UCSD-AML1 (cell line): Measurements from ENCODE around the gene ATAD2B.
"Not testable (repeated sequence)": the region's sequence is repeated elsewhere in the genome, so short reads cannot be mapped to it uniquely, and the experiment has no call there.

Source experiments
- DNase-seq: peaks from one replicate; lab custom pipeline; 2025; ENCODE audit not compliant: unreplicated experiment; lab: John Stamatoyannopoulos, UW

The ATAD2B gene

DNA sequence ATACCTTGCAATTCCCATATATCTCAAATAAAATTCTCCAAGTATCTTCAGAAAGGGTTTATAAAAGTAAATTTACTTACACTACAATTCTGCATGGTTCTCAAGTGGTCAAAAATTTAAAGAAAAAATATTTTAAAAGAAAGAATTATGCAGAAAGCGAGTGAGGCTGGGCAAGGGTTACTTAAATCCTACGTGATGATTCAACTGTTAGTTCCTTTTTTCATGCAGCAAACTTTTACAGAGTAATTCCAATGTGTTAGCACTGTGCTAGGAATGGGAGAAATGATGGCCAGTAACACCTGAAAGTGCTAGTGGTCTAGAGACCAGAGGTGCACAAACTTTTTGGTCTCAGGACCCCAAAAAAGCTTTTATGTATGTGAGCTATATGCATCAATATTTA, 133.4 kb downstream of the ATAD2B start:
- DNase-seq: no peak

DNA sequence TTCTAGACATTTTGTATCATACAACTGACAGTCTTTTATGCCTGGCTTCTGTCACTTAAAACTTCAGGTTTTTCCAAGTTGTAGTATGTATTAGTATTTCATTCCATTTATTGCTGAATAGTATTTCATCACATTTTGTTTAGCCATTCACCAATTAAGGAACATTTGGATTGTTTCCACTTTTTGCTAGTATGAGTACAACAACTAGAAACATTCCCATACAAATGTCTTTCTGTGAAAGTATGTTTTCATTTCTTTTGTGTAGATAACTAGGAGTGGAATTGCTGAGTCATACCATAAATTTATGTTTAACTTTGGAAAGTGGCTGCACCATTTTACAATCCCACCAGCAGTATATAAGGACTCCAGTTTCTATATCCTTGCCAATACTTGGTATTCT, 135.9 kb downstream of the ATAD2B start:
- no peak for DNase-seq

DNA sequence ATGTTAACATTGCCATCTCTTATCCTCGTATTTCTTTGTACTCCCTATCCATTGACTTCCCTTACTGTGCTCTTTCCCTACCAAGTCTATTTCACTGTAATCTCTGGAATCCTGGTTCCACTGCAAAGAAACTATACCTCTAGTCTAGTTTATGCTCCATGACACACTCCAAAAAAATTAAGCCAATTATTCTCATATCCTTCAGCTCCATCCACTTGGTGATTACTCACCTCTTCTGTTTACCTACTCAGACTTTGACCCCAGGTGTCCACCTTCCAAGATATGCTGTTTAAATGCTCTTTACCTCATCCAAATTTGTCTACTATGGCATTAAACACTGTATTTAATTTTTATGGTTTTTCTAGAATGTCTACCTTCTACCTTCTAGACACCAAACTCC, 137.9 kb downstream of the ATAD2B start:
- no peak for DNase-seq

DNA sequence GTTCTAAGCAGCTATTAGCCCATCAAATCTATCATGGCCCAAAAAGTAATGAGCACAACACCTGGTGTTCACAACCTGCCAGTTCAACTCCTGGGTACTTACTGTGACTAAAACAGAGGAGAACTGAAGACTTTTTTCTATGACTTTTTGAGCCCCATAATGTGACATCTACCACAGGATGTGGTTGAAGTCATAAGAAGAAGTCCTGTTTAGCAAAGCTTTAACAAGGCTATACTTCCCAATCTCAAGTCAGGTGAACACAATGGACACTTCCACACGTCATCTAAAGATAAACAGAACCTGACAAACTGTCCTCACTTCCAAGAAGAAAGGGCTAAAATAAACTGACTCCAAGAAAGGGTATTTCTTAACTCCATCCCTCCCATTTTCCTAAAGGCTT, 138.8 kb downstream of the ATAD2B start:
- DNase-seq: no peak

DNA sequence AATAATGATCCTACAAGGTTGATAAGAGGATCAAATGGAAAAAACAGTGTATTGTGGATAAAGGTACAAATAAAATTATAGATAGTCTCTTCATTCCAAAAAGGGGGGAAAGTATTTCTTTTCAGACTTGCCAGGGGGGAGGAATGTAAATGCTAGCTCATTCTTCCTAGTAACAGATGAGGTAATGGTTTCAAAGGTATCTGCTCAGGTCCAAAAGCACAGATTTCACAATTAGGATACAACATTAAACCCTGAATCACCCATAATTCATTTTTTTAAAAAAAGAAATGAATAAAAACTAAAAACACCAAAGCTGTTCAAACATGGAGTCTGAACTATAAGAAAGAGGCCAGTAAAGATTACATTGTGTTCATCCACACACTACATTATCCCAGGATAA, 142.0 kb downstream of the ATAD2B start:
- no peak for DNase-seq

DNA sequence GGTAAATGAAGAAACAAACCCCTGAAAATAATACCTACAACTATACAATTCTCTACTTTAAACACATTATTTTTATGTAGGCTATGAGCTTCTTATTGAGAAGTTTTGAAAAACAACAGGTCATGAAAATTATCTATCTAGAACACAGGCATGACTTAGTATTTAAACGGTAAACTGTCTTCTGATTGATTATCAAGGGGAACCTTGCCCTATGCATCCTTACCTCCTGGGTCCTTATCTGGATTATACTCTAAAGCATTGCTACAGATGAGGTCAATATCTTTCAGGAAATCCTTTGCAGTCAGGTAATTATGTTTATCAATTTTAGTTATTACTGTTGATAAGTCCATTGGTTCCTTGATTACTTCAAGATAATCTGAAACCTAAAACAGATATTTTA, 144.3 kb downstream of the ATAD2B start:
- DNase-seq: no peak

DNA sequence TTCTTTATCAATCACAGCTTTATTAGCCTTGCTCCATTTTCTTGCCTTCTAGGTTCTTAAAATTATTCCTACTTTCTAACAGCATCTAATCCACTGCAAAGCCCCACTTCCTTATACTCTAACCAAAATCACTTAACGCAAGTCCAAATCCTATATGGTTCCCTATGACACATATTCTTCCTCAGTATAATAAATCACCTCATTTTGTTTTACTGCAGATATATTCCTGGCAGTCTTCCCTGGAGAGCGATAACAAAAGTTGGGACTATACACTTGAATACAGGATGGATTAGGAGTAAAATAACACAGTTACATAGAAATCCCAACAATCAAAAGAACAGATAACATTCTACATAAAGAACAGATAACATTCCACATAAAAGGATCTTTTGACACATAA, 144.8 kb downstream of the ATAD2B start:
- DNase-seq: no peak

DNA sequence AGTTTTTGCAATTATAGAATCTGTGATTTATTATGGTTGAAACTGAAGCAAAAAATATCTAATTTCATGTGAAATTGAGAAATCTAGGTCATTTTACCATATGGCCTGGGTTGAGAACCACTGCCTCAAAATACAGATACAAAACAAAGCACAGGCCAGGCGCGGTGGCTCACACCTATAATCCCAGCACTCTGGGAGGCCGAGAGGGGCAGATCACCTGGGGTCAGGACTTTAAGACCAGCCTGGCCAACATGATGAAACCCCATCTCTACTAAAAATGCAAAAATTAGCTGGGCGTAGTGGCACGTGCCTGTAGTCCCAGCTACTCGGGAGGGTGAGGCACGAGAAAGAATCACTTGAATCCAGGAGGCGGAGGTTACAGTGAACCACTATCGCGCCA, 146.5 kb downstream of the ATAD2B start:
- DNase-seq: not testable (repeated sequence)

DNA sequence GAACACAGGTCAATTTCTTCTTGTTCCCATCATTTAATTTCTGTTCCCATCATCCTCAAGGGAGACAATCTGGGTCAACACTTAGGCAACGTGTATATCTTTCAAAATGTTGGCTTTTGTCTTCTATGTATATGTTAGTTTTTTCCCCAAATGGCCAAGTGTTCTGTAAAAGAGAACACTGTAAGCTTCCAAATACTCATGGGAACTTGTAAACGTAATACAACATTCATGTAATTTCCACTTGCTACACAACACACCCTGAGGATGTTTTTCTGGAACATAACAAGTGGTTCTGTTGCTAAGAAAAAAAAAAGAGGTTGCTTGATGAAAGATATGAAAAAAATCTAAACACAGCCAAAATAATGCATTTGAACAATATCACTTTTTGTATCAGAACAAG, 149.1 kb downstream of the ATAD2B start:
- DNase-seq: no peak

DNA sequence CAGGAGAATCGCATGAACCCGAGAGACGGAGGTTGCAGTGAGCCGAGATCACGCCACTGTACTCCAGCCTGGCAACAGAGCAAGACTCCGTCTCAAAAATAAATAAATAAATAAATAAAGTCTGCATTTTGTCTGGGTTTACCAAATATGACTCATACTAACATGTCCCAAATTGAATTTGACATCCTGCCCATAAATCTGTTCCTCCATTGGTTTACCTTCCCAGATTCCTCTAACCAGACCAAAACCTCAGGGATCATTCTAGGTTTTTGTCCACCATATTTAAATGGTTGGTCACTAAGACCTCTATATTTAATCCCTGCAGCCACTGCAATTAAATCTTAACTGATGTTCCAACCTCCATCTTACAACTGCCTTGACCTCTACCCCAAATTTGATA, 150.9 kb downstream of the ATAD2B start:
- no peak for DNase-seq

DNA sequence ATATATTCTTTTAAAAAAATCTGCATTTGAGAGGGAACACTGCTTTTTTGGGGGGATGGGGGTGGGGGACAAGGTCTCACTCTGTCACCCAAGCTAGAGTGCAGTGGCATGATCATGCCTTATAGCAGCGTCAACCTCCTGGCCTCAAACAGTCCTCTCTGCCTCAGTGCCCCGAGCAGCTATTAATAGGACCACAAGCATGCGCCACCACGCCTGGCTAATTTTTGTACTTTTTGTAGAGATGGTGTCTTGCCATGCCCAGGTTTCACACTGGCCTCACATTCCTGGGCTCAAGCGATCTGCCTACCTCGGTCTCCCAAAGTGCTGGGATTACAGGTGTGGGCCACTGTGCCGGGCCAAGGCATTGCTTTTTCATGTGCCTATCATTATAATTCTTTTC, 154.2 kb downstream of the ATAD2B start:
- DNase-seq: no peak

DNA sequence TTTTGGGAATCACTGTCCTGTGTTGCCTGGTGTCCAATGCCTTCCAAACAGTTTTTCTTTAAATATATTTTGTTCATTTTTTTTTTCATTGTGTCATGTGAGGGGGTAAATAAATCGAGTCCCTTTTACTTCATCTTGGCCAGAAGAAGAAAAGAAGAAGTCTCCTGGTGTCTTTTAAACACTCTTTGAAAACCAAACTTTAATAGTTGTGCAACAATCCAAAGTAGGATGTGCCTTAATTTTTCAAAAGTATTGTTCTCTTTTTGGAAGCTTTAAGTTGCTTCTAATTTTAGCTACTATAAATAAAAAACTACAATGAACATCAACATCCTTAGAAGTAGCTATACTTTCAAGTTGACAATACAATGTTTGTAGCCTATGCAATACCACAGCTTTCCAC, 154.9 kb downstream of the ATAD2B start:
- DNase-seq: no peak

DNA sequence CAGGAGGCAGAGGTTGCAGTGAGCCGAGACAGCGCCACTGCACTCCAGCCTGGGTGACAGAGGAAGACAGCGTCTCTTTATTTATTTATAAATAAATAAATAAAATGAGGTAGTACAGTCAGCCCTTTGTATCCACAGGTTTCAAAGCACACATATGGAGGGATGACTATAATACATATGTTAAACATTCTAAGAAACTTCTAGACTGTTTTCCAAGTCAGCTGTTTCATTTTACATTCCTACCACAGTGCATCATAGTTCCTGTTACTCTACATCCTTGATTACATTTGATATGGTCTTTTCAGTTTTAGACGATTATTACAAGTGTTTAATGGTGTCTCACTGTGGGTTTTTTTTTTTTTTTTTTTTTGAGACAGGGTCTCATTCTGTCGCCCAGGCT, 157.6 kb downstream of the ATAD2B start:
- no peak for DNase-seq

DNA sequence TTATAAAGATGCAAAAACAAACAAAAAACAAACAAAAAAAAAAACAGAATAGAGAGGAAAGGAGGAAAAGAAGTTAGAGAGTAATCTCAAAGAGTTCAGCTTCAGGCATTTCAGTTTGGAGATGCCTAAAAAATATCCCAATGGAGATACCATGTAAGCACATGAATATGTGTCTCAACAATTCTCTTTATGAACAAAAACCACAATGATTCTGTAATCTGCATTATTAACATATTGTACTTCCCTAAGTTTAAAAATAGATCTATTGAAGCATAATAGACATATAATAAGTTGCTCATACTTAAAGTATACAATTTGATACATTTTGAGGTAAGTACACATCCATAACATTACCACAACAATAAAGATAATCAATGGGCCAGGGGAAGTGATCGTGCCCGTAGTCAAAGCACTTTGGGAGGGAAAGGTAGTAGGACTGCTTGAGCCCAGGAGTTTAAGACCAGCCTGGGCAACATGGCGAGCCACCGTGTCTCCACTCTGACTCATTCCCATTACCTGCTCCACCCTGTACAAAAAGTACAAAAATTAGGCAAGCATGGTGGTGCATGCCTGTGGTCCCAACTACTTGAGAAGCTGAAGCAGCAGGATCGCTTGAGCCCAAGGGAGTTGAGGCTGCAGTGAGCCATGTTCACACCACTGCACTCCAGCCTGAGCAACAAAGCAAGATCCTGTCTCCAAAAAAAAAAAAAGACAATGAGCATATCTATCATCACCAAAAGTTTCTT, 158.9 kb downstream of the ATAD2B start:
- DNase-seq: no peak

DNA sequence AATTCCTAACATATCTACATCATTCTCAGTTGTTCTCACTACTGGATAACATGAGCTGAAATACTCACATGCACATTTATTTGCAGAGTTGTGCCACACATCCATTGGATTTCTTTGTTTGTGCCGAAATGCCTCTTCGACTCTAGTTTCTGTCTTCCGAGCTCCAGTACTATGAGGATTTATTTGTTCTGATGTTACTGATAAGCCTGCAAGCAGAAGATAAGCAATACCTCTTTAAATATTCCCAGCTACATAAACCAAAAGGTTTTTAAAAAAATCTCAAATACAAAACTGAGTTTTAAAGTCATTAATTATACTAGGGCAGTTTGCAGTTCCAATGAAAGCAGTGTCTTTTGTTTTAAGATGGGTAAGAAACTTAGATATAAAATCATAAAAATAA, 164.8 kb downstream of the ATAD2B start:
- DNase-seq: no peak

DNA sequence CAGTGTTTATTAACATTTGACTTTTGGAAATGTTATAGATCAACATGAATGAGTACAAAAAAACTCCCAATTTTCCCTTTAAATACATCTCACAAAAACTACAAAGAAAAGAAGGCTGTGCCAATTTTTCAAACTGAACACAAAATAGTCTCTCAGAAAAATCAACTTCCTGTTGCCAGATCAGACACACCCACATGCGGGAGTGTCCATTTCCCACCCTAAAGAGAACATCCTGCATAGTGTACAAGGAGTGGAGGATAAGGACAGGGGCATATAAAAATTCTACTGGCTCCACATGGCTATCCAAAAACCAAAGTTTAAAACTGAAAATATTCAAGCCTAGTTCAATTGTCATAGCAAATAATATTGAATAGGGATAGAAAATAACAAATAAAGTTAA, 165.3 kb downstream of the ATAD2B start:
- DNase-seq: no peak

DNA sequence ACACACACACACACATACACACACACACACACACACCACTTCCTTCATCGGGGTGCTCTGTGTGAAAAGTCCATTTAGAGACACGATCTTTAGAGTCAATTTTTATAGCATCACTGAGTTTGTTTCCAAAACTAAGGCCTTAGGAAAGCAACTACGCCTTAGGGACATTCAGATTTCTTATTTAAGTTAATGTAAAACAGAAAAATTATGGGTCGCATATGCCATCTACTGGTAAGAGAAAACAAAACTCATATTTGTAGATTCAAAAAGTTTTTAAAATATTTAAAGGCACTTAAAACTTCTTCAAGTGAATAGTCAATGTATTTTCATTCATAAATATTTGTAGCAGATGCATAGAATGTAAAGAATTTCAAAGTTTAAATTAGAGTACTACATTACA, 166.2 kb downstream of the ATAD2B start:
- no peak for DNase-seq

DNA sequence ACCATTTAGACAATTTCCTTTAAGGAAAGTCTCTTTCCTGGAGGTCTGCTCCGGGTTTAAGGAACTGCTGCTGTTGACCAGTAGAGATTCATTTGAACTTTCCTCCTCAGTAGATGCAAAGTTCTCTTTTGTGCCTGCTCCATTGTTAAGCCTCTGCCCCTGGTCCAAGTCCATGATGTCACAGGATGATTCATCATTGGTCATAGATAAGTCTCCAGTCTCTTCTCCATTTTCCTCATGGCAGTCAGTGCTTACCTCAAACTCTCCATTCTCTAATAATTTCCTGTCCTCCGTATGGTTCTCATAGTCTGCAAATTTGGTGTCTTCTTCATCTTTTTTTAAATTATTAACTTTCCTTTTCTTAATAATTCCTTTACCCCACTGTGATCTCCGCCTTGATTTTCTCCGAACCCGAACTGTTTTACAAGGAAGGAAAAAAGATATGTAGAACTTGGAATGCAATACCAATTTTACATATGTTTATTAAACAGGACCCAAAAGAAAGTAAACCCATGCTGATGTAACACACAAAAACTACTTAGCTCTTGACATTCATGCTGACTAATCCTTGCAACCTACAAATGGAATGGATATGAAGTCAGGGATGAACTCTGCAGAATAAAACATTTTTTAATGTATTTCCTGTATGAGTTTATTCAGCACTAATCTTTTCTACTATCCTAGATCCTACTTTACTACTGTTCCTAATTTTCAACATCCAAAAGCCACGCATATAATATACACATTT, 169.1 kb downstream of the ATAD2B start:
- DNase-seq: no peak

DNA sequence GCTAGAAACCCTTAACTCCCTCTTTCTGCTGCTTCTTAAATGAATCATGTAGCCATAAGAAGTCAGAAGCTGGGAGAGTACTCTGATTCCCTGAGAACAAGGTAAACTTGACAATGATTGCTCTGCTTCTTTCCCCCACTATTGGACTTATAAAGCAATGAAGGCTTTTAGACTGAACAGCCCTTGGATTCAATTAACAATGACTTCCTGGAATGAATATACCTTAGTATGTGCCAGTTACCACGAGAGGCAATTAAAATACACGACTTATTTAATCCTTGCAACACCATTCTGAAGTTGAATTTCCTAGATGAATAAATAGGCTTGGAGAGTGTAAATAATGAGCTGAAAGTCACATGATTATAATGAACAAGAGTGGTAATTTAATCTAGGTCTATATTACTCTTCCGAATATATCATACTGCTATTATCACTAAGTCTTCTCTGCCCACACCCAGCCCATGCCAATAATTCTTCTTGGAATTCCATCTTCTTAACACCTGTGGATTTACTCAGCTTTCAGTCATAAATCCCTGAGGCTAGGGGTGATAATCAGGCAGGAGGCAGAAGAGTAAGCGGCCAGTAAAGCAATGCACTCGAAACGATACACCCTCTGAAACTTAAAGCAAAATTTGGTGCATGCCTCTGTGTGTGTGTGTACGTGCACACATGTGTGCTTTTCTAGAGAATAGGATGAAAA, 170.2 kb downstream of the ATAD2B start:
- DNase-seq: no peak

DNA sequence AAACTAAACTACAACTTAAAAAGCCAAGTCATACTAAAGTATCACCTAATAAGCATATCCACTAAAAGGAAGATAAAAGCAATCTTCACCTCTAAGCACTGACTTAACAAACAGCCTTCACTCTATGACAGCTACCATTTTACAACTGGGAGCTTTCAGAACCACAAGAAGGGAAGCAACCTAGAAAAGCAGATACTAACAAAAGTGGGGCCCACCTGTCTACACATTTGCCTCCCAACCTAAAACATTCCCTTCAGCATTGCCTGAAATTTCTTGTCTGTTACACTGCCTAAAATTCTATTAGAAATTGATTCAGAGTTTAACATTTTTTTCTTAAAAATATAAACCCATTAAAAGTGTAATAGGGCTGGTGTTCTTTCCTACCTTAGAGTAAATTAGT, 172.0 kb downstream of the ATAD2B start:
- no peak for DNase-seq

DNA sequence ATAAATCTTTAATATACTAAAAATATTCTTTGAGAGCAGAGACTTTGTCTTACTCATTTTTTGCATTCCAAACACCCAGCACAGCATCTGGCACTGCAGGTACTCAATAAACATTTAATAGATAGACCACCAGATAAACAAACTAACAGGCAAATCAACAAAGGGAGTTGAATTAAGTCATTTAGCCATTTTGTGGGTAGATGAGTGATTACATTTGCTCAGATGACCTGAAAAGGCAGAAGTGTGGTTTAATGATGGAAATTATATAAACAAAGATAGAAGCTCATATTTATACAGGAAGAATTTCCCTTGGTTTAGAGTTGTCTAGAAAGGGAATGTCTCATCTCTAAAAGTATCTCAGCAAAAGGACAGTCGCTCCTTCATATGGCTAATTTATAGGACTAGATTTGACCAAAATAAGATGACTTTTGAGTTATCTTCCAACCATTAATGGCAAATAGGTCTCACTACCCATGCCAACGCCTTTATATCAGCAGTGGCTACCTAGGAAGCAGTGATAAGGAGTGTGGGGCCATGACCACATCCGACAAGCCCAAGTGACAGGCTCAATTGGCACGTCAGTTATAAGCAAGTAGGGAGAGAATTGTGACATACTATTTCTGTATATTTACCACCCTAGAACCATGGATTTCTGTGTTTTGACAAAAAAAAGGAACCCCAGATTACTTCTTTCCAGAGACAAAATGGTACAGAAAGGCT, 173.5 kb downstream of the ATAD2B start:
- DNase-seq: no peak
